AG09309 (cell line): ENCODE results near the gene DAAM2.

ENCODE experiments used
- DNase-seq: peaks from one replicate; pipeline ENCODE4 v3.0.0-alpha.2; 2010; ENCODE audit warnings: low read depth
- H3K4me3 ChIP-seq: 2 replicates; pipeline ENCODE4 v1.5.1; 2011; ENCODE audit warnings: mild to moderate bottlenecking, low read depth, low read length, moderate library complexity; ENCODE audit not compliant: control insufficient read depth
- CTCF ChIP-seq: IDR thresholded peaks from 2 replicates; pipeline ENCODE4 v1.5.1; 2011; ENCODE audit warnings: mild to moderate bottlenecking, low read depth, low read length, inconsistent platforms; ENCODE audit not compliant: insufficient read depth, control insufficient read depth; ENCODE audit errors: missing control alignments

The DAAM2 gene

GRCh38 chr6:39843305-39844020, 51.3 kb downstream of the DAAM2 start:
- no peak for DNase-seq
- peak; percentile 26 for TF ChIP-seq CTCF
- no peak overlapping the region for H3K4me3 ChIP-seq

- no peak for TF ChIP-seq CTCF
- DNase-seq: no peak
- no peak overlapping the region for H3K4me3 ChIP-seq
Observed at GRCh38 chr6:39844866-39845265, 52.7 kb downstream of the DAAM2 start.

- no peak for DNase-seq
- no peak overlapping the region for H3K4me3 ChIP-seq
- TF ChIP-seq CTCF: no peak
Observed at GRCh38 chr6:39847221-39847620, 55.0 kb downstream of the DAAM2 start.

GRCh38 chr6:39848171-39848570, 56.0 kb downstream of the DAAM2 start:
- no peak for TF ChIP-seq CTCF
- DNase-seq: no peak
- no peak overlapping the region for H3K4me3 ChIP-seq

GRCh38 chr6:39849228-39849627, 57.1 kb downstream of the DAAM2 start:
- TF ChIP-seq CTCF: no peak

GRCh38 chr6:39849764-39850163, 57.6 kb downstream of the DAAM2 start:
- no peak for TF ChIP-seq CTCF
- DNase-seq: no peak
- H3K4me3 ChIP-seq: no peak overlapping the region

More at GRCh38 chr6:39849228-39849627, 57.1 kb downstream of the DAAM2 start:
- DNase-seq: no peak
- H3K4me3 ChIP-seq: no peak overlapping the region

GRCh38 chr6:39850736-39851297, 58.6 kb downstream of the DAAM2 start:
- no peak for TF ChIP-seq CTCF
- no peak for DNase-seq

More at GRCh38 chr6:39850736-39851297, 58.6 kb downstream of the DAAM2 start:
- no peak overlapping the region for H3K4me3 ChIP-seq
